Measurements from ENCODE around the gene TMEM63B.

DNA sequence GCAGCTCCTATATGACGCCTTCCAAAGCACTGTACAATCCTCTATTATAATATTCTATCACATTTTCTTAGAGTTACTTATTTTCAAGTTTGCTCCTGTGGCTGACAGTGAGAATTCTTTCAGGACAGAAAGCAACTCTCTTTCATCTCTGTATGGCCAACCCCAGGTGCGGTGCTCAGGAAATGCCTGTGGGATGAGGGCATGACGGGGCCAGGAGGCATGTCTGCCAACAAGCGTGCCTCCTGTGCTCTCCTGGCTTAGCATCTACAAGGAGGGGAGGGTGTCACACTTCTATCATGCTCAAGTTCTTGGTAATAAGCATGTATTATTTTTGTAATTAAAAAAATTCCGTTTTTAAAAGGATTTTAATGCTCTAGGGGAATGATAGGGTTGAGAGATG, 11.5 kb upstream of the TMEM63B start:
- no peak for TF ChIP-seq ZNF8 (CRISPR knock-in tag; IDR thresholded peaks at IDR 0.05)
- TF ChIP-seq CSDC2 (CRISPR knock-in tag; IDR thresholded peaks at IDR 0.05): no peak
- TF ChIP-seq, protein P1, sequence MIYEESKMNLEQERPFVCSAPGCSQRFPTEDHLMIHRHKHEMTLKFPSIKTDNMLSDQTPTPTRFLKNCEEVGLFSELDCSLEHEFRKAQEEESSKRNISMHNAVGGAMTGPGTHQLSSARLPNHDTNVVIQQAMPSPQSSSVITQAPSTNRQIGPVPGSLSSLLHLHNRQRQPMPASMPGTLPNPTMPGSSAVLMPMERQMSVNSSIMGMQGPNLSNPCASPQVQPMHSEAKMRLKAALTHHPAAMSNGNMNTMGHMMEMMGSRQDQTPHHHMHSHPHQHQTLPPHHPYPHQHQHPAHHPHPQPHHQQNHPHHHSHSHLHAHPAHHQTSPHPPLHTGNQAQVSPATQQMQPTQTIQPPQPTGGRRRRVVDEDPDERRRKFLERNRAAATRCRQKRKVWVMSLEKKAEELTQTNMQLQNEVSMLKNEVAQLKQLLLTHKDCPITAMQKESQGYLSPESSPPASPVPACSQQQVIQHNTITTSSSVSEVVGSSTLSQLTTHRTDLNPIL (CRISPR knock-in tag; IDR thresholded peaks at IDR 0.05; ENCODE audit: low read depth): no peak
- no peak for TF ChIP-seq TCF4 (CRISPR knock-in tag; IDR thresholded peaks at IDR 0.05; ENCODE audit: borderline replicate concordance)
- no peak for TF ChIP-seq ISL1 (CRISPR knock-in tag; IDR thresholded peaks at IDR 0.05)
- TF ChIP-seq, protein P2, sequence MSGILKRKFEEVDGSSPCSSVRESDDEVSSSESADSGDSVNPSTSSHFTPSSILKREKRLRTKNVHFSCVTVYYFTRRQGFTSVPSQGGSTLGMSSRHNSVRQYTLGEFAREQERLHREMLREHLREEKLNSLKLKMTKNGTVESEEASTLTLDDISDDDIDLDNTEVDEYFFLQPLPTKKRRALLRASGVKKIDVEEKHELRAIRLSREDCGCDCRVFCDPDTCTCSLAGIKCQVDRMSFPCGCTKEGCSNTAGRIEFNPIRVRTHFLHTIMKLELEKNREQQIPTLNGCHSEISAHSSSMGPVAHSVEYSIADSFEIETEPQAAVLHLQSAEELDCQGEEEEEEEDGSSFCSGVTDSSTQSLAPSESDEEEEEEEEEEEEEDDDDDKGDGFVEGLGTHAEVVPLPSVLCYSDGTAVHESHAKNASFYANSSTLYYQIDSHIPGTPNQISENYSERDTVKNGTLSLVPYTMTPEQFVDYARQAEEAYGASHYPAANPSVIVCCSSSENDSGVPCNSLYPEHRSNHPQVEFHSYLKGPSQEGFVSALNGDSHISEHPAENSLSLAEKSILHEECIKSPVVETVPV (CRISPR knock-in tag; IDR thresholded peaks at IDR 0.05): no peak

Measured in SK-N-SH treated with all-trans-retinoic acid at 6 μM for 48 hours (cell line).